HepG2 (cell line): ENCODE results near the gene CMIP. TPM values are rescaled to one million over a fixed set of nuclear protein-coding genes. Genes with fewer than 3 reads are reported as not detected.

ENCODE experiments used
- CENPX ChIP-seq: sonication (generic); formaldehyde crosslinking; IDR thresholded peaks from 2 replicates; pipeline ENCODE4 v1.9.0; 2021; ENCODE audit warnings: mild to moderate bottlenecking, missing genetic modification reagents, moderate library complexity
- CREM ChIP-seq, 2 experiments: sonication (generic) in 1 of 2; formaldehyde crosslinking in 1 of 2; IDR thresholded peaks; 2 replicates each; pipeline versions ENCODE4 v1.4.0 to v1.6.1; 2016 to 2020; ENCODE audit warnings: antibody characterized with exemption in 1 of 2, mild to moderate bottlenecking in 1 of 2, missing genetic modification reagents in 1 of 2
- EEA1 ChIP-seq: sonication (generic); formaldehyde crosslinking; IDR thresholded peaks from 2 replicates; pipeline ENCODE4 v1.5.1; 2020; ENCODE audit warnings: mild to moderate bottlenecking, missing genetic modification reagents, borderline replicate concordance
- FOXJ3 ChIP-seq: sonication (generic); formaldehyde crosslinking; IDR thresholded peaks from 2 replicates; pipeline ENCODE4 v1.4.0; 2020; ENCODE audit warnings: missing genetic modification reagents, mild to moderate bottlenecking, borderline replicate concordance
- FOXM1 ChIP-seq: sonication (generic); formaldehyde crosslinking; IDR thresholded peaks from 2 replicates; pipeline ENCODE4 v1.5.0; 2020; ENCODE audit warnings: missing genetic modification reagents
- GATA4 ChIP-seq: sonication (generic); IDR thresholded peaks from 2 replicates; pipeline ENCODE4 v1.6.1; 2016; ENCODE audit warnings: antibody characterized with exemption, low read depth, borderline replicate concordance
- GPN1 ChIP-seq: sonication (generic); formaldehyde crosslinking; IDR thresholded peaks from 2 replicates; pipeline ENCODE4 v1.5.1; 2020; ENCODE audit warnings: missing genetic modification reagents, borderline replicate concordance
- HNRNPH1 ChIP-seq: fragments of 200-400 bp; formaldehyde crosslinking; optimal IDR thresholded peaks from 2 replicates; pipeline ENCODE3; 2017; ENCODE audit warnings: mild to moderate bottlenecking, low read depth, low read length
- JUN ChIP-seq: sonication (generic); formaldehyde crosslinking; IDR thresholded peaks from 2 replicates; pipeline ENCODE4 v1.4.0; 2020; ENCODE audit warnings: mild to moderate bottlenecking, missing genetic modification reagents
- KLF13 ChIP-seq: sonication (generic); formaldehyde crosslinking; IDR thresholded peaks from 2 replicates; pipeline ENCODE4 v1.4.0; 2020; ENCODE audit warnings: mild to moderate bottlenecking, missing genetic modification reagents
- NFYC ChIP-seq: IDR thresholded peaks from 2 replicates; pipeline ENCODE4 v1.6.1; 2016; ENCODE audit warnings: missing genetic modification reagents, missing compliant biosample characterization
- NKX3-1 ChIP-seq: sonication (generic); formaldehyde crosslinking; IDR thresholded peaks from 2 replicates; pipeline ENCODE4 v1.5.0; 2020; ENCODE audit warnings: missing genetic modification reagents
- RBAK ChIP-seq: sonication (generic); formaldehyde crosslinking; IDR thresholded peaks from 2 replicates; pipeline ENCODE4 v1.5.1; 2020; ENCODE audit warnings: mild to moderate bottlenecking, missing genetic modification reagents
- RELA ChIP-seq: sonication (generic); formaldehyde crosslinking; IDR thresholded peaks from 2 replicates; pipeline ENCODE4 v1.4.0; 2020; ENCODE audit warnings: missing genetic modification reagents
- ZFP1 ChIP-seq: IDR thresholded peaks from 2 replicates; pipeline ENCODE4 v1.6.1; 2016
- ZFP37 ChIP-seq: sonication (generic); formaldehyde crosslinking; IDR thresholded peaks from 2 replicates; pipeline ENCODE4 v1.4.0; 2020; ENCODE audit warnings: missing genetic modification reagents, borderline replicate concordance
- ZMAT3 ChIP-seq: sonication (generic); formaldehyde crosslinking; conservative IDR thresholded peaks from 2 replicates; pipeline ENCODE4 v1.7.0; 2021; ENCODE audit warnings: missing genetic modification reagents
- ZMYM2 ChIP-seq: sonication (generic); formaldehyde crosslinking; IDR thresholded peaks from 2 replicates; pipeline ENCODE4 v1.8.0; 2022; ENCODE audit warnings: mild to moderate bottlenecking, missing genetic modification reagents
- ZNF431 ChIP-seq: sonication (generic); formaldehyde crosslinking; IDR thresholded peaks from 2 replicates; pipeline ENCODE4 v1.9.0; 2022; ENCODE audit warnings: missing genetic modification reagents, low read depth, mild to moderate bottlenecking, borderline replicate concordance
- ZNF468 ChIP-seq: sonication (generic); formaldehyde crosslinking; IDR thresholded peaks from 2 replicates; pipeline ENCODE4 v1.8.0; 2022; ENCODE audit warnings: mild to moderate bottlenecking, moderate library complexity, missing genetic modification reagents
- ZNF501 ChIP-seq: sonication (generic); formaldehyde crosslinking; IDR thresholded peaks from 2 replicates; pipeline ENCODE4 v1.5.1; 2020; ENCODE audit warnings: mild to moderate bottlenecking, moderate library complexity, missing genetic modification reagents
- ZNF703 ChIP-seq: sonication (generic); formaldehyde crosslinking; IDR thresholded peaks from 2 replicates; pipeline ENCODE4 v1.5.1; 2020; ENCODE audit warnings: missing genetic modification reagents, mild to moderate bottlenecking, moderate library complexity, borderline replicate concordance
- ZNF761 ChIP-seq: sonication (generic); formaldehyde crosslinking; conservative IDR thresholded peaks from 2 replicates; pipeline ENCODE4 v1.4.0; 2020; ENCODE audit warnings: mild to moderate bottlenecking, missing genetic modification reagents
- ZSCAN29 ChIP-seq: sonication (generic); formaldehyde crosslinking; conservative IDR thresholded peaks from 2 replicates; pipeline ENCODE4 v1.4.0; 2020; ENCODE audit warnings: mild to moderate bottlenecking, missing genetic modification reagents
- polyA plus RNA-seq, 8 experiments: library from polyadenylated mRNA; depleted of rRNA in 3 of 8; stranded (reverse) in 7 of 8; unstranded in 1 of 8; fragments of >200 nt; fragmentation: Illumina TruSeq in 4 of 8; extraction: Trizol in 4 of 8; gene quantifications; 2 replicates each; pipeline versions ENCODE4 v1.2.1 to v1.2.3, GENCODE V29; 2011 to 2016; ENCODE audit warnings: low read depth in 4 of 8, missing spikeins in 1 of 8, mixed read lengths in 1 of 8; ENCODE audit not compliant: insufficient read depth in 1 of 8
- total RNA-seq, 5 experiments: library from RNA; depleted of rRNA; stranded (reverse); fragments of >200 nt; fragmentation: Illumina TruSeq; extraction: Trizol; gene quantifications; 2 replicates each; pipeline ENCODE4 v1.2.3, GENCODE V29; 2016; ENCODE audit warnings: low read depth in 1 of 5
- TF ChIP-seq, protein P1 (sequence below): sonication (generic); formaldehyde crosslinking; IDR thresholded peaks from 2 replicates; pipeline ENCODE4 v1.8.1; 2023; ENCODE audit warnings: mild to moderate bottlenecking, missing genetic modification reagents, borderline replicate concordance
- TF ChIP-seq, protein P2 (sequence below): sonication (generic); formaldehyde crosslinking; IDR thresholded peaks from 2 replicates; pipeline ENCODE4 v1.4.0; 2020; ENCODE audit warnings: missing genetic modification reagents
- TF ChIP-seq, protein P3 (sequence below): sonication (generic); formaldehyde crosslinking; IDR thresholded peaks from 2 replicates; pipeline ENCODE4 v1.4.0; 2020; ENCODE audit warnings: missing genetic modification reagents, mild to moderate bottlenecking, borderline replicate concordance

The CMIP gene
- total and polyA plus RNA-seq, 2 of the 13 experiments (the other 11 are each of a cell fraction or from before 2014, with no cell fraction given) = 10.9 to 18.1 TPM

DNA sequence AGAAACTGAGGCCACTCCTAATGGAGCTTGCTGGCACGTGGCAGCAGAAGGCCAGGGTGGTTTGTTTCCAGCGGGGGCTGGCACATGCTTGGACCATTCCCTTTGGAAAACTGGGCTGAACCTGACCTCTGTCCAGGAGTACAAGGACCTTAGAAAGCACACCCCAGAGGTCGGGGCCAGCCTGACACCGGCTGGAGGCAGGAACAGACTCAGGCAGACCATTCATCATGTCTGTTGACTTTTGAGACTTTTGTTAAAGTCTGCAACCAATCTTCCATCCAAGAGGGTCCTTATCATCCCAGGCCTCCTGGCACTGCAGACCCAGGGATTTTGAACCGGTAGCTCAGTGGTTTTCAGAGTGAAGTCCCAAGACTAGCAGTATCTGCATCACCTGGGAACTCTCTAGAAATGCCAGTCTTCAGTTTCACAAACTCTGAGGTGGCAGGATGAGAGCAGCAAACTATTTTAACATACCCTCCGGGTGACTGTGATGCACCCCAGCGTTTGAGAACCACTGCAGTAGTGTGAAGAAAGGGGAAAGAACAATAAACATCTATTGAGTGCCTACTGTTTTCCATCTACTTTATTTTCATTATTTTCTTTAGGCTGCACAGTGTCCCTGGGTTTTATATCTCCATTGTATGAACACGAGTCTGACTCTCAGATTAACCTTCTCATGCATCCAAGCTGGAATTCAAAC, 189.2 kb downstream of the CMIP start (continued):
- TF ChIP-seq RBAK (CRISPR knock-in tag) (no peak), ZFP1 (CRISPR knock-in tag) (no peak), HNRNPH1 (no peak), JUN (no peak), GPN1 (CRISPR knock-in tag) (no peak), GATA4 (no peak), NFYC (CRISPR knock-in tag) (no peak), ZNF703 (CRISPR knock-in tag) (no peak), FOXM1 (CRISPR knock-in tag) (no peak), EEA1 (CRISPR knock-in tag) (no peak), ZSCAN29 (CRISPR knock-in tag) (0 out of 2 replicates have a peak, but pooled peaks have one; percentile 37), ZMYM2 (CRISPR knock-in tag) (0 out of 2 replicates have a peak, but pooled peaks have one; percentile 22), ZMAT3 (CRISPR knock-in tag) (no peak), ZNF431 (CRISPR knock-in tag) (no peak), ZFP37 (CRISPR knock-in tag) (no peak), NKX3-1 (CRISPR knock-in tag) (no peak), CENPX (no peak), KLF13 (no peak), FOXJ3 (CRISPR knock-in tag) (peak; percentile 67; the same call in 1 of the 2 replicates), ZNF761 (CRISPR knock-in tag) (0 out of 2 replicates have a peak, but pooled peaks have one; percentile 49), ZNF501 (CRISPR knock-in tag) (no peak), CREM (IDR thresholded peaks at IDR 0.05) (no peak), CREM (CRISPR knock-in tag; IDR thresholded peaks at IDR 0.05) (no peak), RELA (CRISPR knock-in tag) (no peak), ZNF468 (no peak)
- TF ChIP-seq, protein P1, sequence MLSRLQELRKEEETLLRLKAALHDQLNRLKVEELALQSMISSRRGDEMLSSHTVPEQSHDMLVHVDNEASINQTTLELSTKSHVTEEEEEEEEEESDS (CRISPR knock-in tag) = no peak
- TF ChIP-seq, protein P2, sequence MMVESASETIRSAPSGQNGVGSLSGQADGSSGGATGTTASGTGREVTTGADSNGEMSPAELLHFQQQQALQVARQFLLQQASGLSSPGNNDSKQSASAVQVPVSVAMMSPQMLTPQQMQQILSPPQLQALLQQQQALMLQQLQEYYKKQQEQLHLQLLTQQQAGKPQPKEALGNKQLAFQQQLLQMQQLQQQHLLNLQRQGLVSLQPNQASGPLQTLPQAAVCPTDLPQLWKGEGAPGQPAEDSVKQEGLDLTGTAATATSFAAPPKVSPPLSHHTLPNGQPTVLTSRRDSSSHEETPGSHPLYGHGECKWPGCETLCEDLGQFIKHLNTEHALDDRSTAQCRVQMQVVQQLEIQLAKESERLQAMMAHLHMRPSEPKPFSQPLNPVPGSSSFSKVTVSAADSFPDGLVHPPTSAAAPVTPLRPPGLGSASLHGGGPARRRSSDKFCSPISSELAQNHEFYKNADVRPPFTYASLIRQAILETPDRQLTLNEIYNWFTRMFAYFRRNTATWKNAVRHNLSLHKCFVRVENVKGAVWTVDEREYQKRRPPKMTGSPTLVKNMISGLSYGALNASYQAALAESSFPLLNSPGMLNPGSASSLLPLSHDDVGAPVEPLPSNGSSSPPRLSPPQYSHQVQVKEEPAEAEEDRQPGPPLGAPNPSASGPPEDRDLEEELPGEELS = 0 out of 2 replicates have a peak, but pooled peaks have one; percentile 15
- TF ChIP-seq, protein P3, sequence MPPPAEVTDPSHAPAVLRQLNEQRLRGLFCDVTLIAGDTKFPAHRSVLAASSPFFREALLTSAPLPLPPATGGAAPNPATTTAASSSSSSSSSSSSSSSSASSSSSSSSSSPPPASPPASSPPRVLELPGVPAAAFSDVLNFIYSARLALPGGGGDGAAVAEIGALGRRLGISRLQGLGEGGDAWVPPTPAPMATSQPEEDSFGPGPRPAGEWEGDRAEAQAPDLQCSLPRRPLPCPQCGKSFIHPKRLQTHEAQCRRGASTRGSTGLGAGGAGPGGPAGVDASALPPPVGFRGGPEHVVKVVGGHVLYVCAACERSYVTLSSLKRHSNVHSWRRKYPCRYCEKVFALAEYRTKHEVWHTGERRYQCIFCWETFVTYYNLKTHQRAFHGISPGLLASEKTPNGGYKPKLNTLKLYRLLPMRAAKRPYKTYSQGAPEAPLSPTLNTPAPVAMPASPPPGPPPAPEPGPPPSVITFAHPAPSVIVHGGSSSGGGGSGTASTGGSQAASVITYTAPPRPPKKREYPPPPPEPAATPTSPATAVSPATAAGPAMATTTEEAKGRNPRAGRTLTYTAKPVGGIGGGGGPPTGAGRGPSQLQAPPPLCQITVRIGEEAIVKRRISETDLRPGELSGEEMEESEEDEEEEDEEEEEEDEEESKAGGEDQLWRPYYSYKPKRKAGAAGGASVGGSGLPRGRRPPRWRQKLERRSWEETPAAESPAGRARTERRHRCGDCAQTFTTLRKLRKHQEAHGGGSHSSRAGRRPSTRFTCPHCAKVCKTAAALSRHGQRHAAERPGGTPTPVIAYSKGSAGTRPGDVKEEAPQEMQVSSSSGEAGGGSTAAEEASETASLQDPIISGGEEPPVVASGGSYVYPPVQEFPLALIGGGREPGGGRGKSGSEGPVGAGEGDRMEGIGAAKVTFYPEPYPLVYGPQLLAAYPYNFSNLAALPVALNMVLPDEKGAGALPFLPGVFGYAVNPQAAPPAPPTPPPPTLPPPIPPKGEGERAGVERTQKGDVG (CRISPR knock-in tag) = no peak
